Esophagus squamous epithelium (tissue), 5 donors: Measurements from ENCODE around the gene TRIOBP. TPM values are rescaled to one million over a fixed set of nuclear protein-coding genes. Genes with fewer than 3 reads are reported as not detected.

Source experiments
- DNase-seq: peaks from one replicate; lab custom pipeline; 2025; lab: John Stamatoyannopoulos, UW
- H3K27ac ChIP-seq, 4 donors: fragments of 200-600 bp; sonication (generic); one replicate each; pipeline ENCODE4 v1.5.1; 2016 to 2019; ENCODE audit warnings: mild to moderate bottlenecking in 1 of 4
- H3K27me3 ChIP-seq, 4 donors: fragments of 200-600 bp; sonication (generic); 1 replicate in 3 of 4; 2 replicates in 1 of 4; pipeline versions ENCODE4 v1.5.1 to v1.6.0; 2017 to 2021; ENCODE audit warnings: antibody characterized with exemption in 1 of 4
- H3K36me3 ChIP-seq, 3 donors: fragments of 200-600 bp; sonication (generic); one replicate each; pipeline ENCODE4 v1.5.1; 2016 to 2019
- H3K4me1 ChIP-seq, 3 donors: fragments of 200-600 bp; sonication (generic); one replicate each; pipeline ENCODE4 v1.5.1; 2017 to 2019
- H3K4me3 ChIP-seq, 4 donors: fragments of 200-600 bp; sonication (generic); 1 replicate in 3 of 4; 2 replicates in 1 of 4; pipeline ENCODE4 v1.5.1; 2016 to 2019; ENCODE audit warnings: mild to moderate bottlenecking in 2 of 4, moderate library complexity in 1 of 4
- H3K9me3 ChIP-seq, 3 donors: fragments of 200-600 bp; sonication (generic); one replicate each; pipeline ENCODE4 v1.5.1; 2016 to 2019
- CTCF ChIP-seq, 6 experiments: fragments of 450-650 bp in 4 of 6; fragments of 200-600 bp in 2 of 6; sonication (generic) in 2 of 6; IDR thresholded peaks; one replicate each; pipeline ENCODE4 v1.5.1; 2016 to 2019; ENCODE audit warnings: antibody characterized with exemption in 6 of 6, mild to moderate bottlenecking in 4 of 6, moderate library complexity in 4 of 6
- POLR2A ChIP-seq, 4 donors: fragments of 450-650 bp; IDR thresholded peaks; one replicate each; pipeline ENCODE4 v1.6.1; 2017; ENCODE audit warnings: antibody characterized with exemption in 4 of 4, mild to moderate bottlenecking in 4 of 4, moderate library complexity in 3 of 4
- WGBS, 2 donors: methylation state at CpG; one replicate each; pipeline ENCODE4 v1.1.5; 2018; 5-methylcytosine and 5-hydroxymethylcytosine counted together
- intact Hi-C: fragments of 100-400 bp; cut with DNase I; formaldehyde crosslinking; loops from one replicate; pipeline ENCODE4 v1.15.0; 2022
- total RNA-seq, 4 donors: library from RNA; depleted of rRNA; stranded (reverse); fragments of >200 nt; gene quantifications; one replicate each; pipeline ENCODE4 v1.1.0, GENCODE V29; 2016
- donor health status: DM: yes; HTN: yes; CAD: no.

TRIOBP gene
- total RNA-seq, 4 donors from 2014 or later: 67.6 to 149 (median 108) TPM

- Histone ChIP-seq H3K9me3 (no peaks in the 10 kb centered on the region), H3K4me1 (peaks cover 12 to 55% (median 23%) of the 10 kb centered on the region in 3 donors), H3K27me3 (no peaks in the 10 kb centered on the region), H3K36me3 (peaks cover 32 to 98% (median 53%) of the 10 kb centered on the region in 3 donors), H3K27ac (no peak overlapping the region), H3K4me3 (no peak overlapping the region)
- DNase-seq: no peak
- intact Hi-C loops: no loop called here
- no peak for TF ChIP-seq CTCF (IDR thresholded peaks at IDR 0.05)
- TF ChIP-seq POLR2A (IDR thresholded peaks at IDR 0.05): no peak
- 94 to 96% methylated on average over 3 to 4 of the region's 27 CpGs for WGBS, 2 donors
Observed at GRCh38 chr22:37757663-37758062, 60.8 kb downstream of the TRIOBP start.

GRCh38 chr22:37758694-37759093 lies 61.8 kb downstream of the TRIOBP start:
- H3K27ac ChIP-seq: no peak overlapping the region
- intact Hi-C loops: no loop called here
- TF ChIP-seq POLR2A (IDR thresholded peaks at IDR 0.05) (no peak), CTCF (IDR thresholded peaks at IDR 0.05) (no peak)

GRCh38 chr22:37759281-37759680 lies 62.4 kb downstream of the TRIOBP start:
- Histone ChIP-seq H3K36me3 (peaks cover 36 to 100% (median 64%) of the 10 kb centered on the region in 3 donors), H3K4me1 (peaks cover 0 to 43% (median 9%) of the 10 kb centered on the region in 3 donors), H3K9me3 (no peaks in the 10 kb centered on the region), H3K4me3 (no peak overlapping the region), H3K27me3 (no peaks in the 10 kb centered on the region), H3K27ac (no peak overlapping the region)
- no peak for DNase-seq
- TF ChIP-seq CTCF (IDR thresholded peaks at IDR 0.05) (no peak), POLR2A (IDR thresholded peaks at IDR 0.05) (no peak)
- WGBS, 2 donors: 87 to 100% methylated on average over 2 to 10 of the region's 11 CpGs
- intact Hi-C loops: no loop called here

More at GRCh38 chr22:37758694-37759093, 61.8 kb downstream of the TRIOBP start:
- Histone ChIP-seq H3K4me3 (no peak overlapping the region), H3K27me3 (no peaks in the 10 kb centered on the region), H3K9me3 (no peaks in the 10 kb centered on the region), H3K4me1 (peaks cover 5 to 49% (median 13%) of the 10 kb centered on the region in 3 donors), H3K36me3 (peaks cover 39 to 100% (median 59%) of the 10 kb centered on the region in 3 donors)
- no peak for DNase-seq
- WGBS, 2 donors: 61 to 75% methylated on average over 7 to 10 of the region's 10 CpGs

- intact Hi-C loops: no loop called here
- Histone ChIP-seq H3K4me3 (no peak overlapping the region), H3K4me1 (peaks cover 0 to 35% (median 9%) of the 10 kb centered on the region in 3 donors), H3K27me3 (no peaks in the 10 kb centered on the region), H3K27ac (no peak overlapping the region), H3K9me3 (no peaks in the 10 kb centered on the region), H3K36me3 (peaks cover 30 to 100% (median 61%) of the 10 kb centered on the region in 3 donors)
- WGBS, 2 donors: 86 to 98% methylated on average over 3 of the region's 3 CpGs
- TF ChIP-seq POLR2A (IDR thresholded peaks at IDR 0.05) (no peak), CTCF (IDR thresholded peaks at IDR 0.05) (no peak)
- no peak for DNase-seq
Observed at GRCh38 chr22:37760152-37760551, 63.3 kb downstream of the TRIOBP start.

- 48 to 50% methylated on average over 5 to 7 of the region's 10 CpGs for WGBS, 2 donors
- Histone ChIP-seq H3K36me3 (peaks cover 18 to 100% (median 43%) of the 10 kb centered on the region in 3 donors), H3K4me3 (no peak overlapping the region), H3K27ac (peak overlapping the region in 3 of 4 donors; percentile 26 to 67 (median 66)), H3K27me3 (no peaks in the 10 kb centered on the region), H3K4me1 (peaks cover 0 to 19% (median 4%) of the 10 kb centered on the region in 3 donors), H3K9me3 (no peaks in the 10 kb centered on the region)
- intact Hi-C loops: no loop called here
- no peak for TF ChIP-seq POLR2A (IDR thresholded peaks at IDR 0.05)
- TF ChIP-seq CTCF (IDR thresholded peaks at IDR 0.05): no peak
- no peak for DNase-seq
Observed at GRCh38 chr22:37762389-37762836, 65.6 kb downstream of the TRIOBP start.
